ENCODE data around the gene RASAL3.
"Not testable (repeated sequence)": the region's sequence is repeated elsewhere in the genome, so short reads cannot be mapped to it uniquely, and the experiment has no call there.

Gene RASAL3

DNA sequence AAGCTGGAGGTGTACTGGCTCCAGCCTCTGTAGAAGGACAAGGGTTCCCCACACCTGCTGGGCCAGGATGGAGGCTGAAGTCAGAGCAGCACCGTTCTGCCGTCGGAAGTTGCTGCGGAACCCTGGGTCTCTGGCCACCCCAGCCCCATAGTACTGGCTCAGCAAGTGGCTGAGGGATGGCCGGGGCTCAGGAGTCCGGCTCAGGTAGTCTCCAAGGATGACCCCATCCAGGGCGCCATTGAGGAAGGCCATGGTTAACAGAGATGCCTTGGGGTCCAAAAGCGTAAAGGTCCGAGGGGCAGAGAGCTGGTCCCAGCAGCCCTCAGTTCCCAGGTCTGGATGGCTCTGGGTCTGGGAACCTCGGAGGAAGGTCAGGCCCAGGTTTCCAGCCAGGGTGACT is 11.3 kb upstream of the RASAL3 start:
- no peak overlapping the region for H3K4me3 ChIP-seq (ENCODE audit: low read depth, low read length)
- no peak for TF ChIP-seq POLR2A (IDR thresholded peaks at IDR 0.05; ENCODE audit: extremely low read depth, insufficient read length)
- TF ChIP-seq, protein P1, sequence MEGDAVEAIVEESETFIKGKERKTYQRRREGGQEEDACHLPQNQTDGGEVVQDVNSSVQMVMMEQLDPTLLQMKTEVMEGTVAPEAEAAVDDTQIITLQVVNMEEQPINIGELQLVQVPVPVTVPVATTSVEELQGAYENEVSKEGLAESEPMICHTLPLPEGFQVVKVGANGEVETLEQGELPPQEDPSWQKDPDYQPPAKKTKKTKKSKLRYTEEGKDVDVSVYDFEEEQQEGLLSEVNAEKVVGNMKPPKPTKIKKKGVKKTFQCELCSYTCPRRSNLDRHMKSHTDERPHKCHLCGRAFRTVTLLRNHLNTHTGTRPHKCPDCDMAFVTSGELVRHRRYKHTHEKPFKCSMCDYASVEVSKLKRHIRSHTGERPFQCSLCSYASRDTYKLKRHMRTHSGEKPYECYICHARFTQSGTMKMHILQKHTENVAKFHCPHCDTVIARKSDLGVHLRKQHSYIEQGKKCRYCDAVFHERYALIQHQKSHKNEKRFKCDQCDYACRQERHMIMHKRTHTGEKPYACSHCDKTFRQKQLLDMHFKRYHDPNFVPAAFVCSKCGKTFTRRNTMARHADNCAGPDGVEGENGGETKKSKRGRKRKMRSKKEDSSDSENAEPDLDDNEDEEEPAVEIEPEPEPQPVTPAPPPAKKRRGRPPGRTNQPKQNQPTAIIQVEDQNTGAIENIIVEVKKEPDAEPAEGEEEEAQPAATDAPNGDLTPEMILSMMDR (IDR thresholded peaks at IDR 0.05; ENCODE audit: low read depth, low read length) = no peak
- no peak for TF ChIP-seq MYC (IDR thresholded peaks at IDR 0.05; ENCODE audit: low read depth, low read length)
- TF ChIP-seq, protein P2, sequence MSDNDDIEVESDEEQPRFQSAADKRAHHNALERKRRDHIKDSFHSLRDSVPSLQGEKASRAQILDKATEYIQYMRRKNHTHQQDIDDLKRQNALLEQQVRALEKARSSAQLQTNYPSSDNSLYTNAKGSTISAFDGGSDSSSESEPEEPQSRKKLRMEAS (IDR thresholded peaks at IDR 0.05; ENCODE audit: low read depth, low read length) = no peak
- DNase-seq (ENCODE audit: low read depth) = no peak

DNA sequence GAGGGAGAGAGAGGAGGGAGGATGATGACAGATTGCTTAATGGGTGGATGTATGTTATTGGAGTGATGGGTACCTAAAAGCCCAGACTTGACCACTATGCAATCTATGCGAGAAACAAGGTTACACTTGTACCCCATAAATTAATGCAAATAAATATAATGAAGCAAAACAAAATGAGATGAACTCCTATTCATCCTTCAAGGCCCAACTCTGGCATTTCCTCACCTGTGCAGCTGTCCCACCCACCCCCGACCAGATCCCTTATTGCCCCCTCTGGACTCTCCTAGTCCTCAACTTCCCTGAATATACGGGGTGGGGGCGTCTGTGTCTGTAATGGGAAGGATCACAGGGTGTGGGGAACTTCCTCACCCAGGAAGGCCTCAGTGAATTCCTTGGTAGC is 10.8 kb upstream of the RASAL3 start:
- no peak overlapping the region for H3K4me3 ChIP-seq (ENCODE audit: low read depth, low read length)
- no peak for DNase-seq (ENCODE audit: low read depth)
- TF ChIP-seq, protein P2 (IDR thresholded peaks at IDR 0.05; ENCODE audit: low read depth, low read length) = no peak

DNA sequence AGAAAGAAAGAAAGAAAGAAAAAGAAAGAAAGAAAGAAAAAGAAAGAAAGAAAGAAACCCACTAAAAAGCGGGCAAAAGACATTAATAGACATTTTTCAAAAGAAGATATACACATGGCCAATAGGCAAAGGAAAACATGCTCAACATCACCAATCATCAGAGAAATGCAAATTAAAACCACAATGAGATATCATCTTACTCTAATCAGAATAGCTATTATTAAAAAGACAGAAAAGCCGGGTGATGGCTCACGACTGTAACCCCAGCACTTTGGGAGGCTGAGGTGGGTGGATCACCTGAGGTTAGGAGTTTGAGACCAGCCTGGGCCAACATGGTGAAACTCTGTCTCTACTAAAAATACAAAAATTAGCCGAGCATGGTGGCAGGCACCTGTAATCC is 9.5 kb upstream of the RASAL3 start:
- not testable (repeated sequence) for H3K4me3 ChIP-seq (ENCODE audit: low read depth, low read length); DNase-seq (ENCODE audit: low read depth)

DNA sequence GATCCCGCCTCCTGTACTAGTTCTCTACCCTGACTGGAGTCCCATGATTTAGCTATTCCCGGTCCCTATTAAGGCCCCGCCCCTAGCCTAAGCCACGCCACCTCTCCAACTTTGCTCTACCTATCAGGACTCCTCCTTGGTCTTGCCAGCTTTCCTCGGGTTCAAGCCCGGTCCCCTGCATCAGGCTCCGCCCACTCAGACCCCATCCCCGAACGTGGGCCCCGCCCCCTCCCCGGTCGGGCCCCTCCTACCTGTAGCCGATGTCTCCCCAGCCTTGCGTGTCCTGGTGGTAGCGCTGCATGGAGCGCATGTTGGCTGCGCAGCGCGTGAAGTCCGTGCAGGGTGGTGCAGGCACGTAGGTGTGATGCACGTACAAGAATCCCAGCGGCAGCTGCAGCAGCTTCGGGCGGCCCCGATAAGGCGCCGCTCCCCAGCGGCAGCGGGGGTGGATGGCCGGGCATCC is 7.3 kb upstream of the RASAL3 start:
- no peak for DNase-seq (ENCODE audit: low read depth)
- no peak overlapping the region for H3K4me3 ChIP-seq (ENCODE audit: low read depth, low read length)
- TF ChIP-seq, protein P2 (IDR thresholded peaks at IDR 0.05; ENCODE audit: low read depth, low read length) = no peak
- TF ChIP-seq MYC (IDR thresholded peaks at IDR 0.05; ENCODE audit: low read depth, low read length) (no peak), POLR2A (IDR thresholded peaks at IDR 0.05; ENCODE audit: extremely low read depth, insufficient read length) (no peak)
- TF ChIP-seq, protein P1 (IDR thresholded peaks at IDR 0.05; ENCODE audit: low read depth, low read length) = no peak

DNA sequence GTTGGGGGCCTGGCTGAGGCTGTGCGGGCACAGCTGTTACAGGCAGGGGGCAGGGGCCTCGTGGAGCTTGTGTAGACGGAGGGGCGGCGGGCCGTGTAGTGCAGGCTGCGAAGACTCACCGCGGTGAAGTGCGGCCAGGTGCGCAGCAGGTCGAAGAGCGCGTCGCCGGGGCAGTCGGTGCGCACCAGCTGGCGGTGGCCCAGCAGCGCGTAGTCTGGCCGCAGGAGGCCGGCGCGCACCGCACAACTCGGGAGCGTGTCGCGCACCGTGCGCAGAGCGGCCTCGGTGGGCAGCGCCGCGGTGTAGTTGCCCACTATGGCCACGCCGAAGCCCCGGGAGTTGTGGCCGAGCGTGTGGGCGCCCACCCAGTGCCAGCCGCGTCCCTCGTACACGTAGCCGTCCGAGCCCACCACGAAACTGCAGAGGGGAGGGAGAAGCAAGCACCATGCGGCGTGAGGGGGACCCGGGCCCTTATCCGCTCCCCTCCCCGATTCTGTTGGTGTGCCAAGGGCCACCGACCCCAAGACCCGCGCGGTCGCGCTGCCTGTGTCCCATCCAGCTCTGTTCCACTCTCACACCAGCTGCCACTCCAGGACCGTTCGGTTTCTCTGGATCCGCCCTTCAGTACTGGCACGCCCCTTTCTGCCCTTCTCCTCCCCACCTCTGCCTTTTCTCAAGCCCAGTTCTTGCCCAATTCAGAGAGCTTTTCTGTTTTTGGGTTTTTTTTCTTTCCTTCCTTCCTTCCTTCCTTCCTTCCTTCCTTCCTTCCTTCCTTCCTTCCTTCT is 5.4 kb upstream of the RASAL3 start:
- TF ChIP-seq MYC (IDR thresholded peaks at IDR 0.05; ENCODE audit: low read depth, low read length) (no peak), POLR2A (IDR thresholded peaks at IDR 0.05; ENCODE audit: extremely low read depth, insufficient read length) (no peak)
- TF ChIP-seq, protein P2 (IDR thresholded peaks at IDR 0.05; ENCODE audit: low read depth, low read length) = no peak
- TF ChIP-seq, protein P1 (IDR thresholded peaks at IDR 0.05; ENCODE audit: low read depth, low read length) = no peak
- no peak for DNase-seq (ENCODE audit: low read depth)
- H3K4me3 ChIP-seq (ENCODE audit: low read depth, low read length) = no peak overlapping the region

DNA sequence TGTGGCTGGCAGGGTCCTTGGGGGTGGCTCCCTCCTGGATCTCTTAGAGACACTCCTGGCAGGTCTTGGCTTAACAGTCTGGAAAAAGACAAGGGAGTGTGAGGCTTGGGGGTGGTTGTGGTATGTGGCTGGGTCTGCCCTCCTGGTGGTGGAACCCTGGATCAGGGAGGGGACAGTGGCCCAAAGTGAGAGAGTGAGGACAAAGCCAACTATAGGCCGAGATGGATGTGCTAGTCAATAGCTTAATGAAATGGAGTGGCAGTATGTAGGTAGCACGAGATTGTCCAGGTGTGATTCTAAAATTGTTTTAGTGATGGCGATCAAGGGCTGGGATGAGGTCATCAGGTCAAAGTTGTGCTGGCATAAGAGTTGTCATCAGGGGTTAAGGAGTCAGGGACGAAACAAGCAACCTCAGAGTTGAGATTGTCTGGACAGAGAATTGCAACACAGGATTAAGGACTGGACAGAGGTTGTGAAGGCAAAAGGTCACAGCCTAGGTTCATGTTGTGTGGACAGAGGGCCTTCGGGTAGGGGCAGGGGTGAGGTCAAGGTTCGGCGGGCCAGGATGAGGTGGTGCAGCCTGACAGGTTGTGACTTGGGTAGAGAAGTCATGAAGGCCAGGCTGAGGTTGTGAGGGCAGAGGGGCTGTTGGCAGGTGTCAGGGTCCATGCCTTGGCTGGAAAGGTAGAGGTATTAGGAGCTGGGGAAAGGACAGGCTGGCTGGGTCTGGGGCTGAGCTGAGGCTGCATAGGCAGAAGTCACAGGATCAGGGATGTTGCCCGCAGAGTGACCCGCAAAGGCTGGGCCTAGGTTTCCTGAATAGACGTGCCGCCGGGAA is 4.5 kb upstream of the RASAL3 start:
- no peak overlapping the region for H3K4me3 ChIP-seq (ENCODE audit: low read depth, low read length)
- TF ChIP-seq, protein P1 (IDR thresholded peaks at IDR 0.05; ENCODE audit: low read depth, low read length) = no peak
- TF ChIP-seq POLR2A (IDR thresholded peaks at IDR 0.05; ENCODE audit: extremely low read depth, insufficient read length) = no peak
- no peak for TF ChIP-seq MYC (IDR thresholded peaks at IDR 0.05; ENCODE audit: low read depth, low read length)
- TF ChIP-seq, protein P2 (IDR thresholded peaks at IDR 0.05; ENCODE audit: low read depth, low read length) = no peak
- no peak for DNase-seq (ENCODE audit: low read depth)

Data from NB4 (cell line).